Measurements from ENCODE around the gene NFKBIA.
"Not testable (repeated sequence)": the region's sequence is repeated elsewhere in the genome, so short reads cannot be mapped to it uniquely, and the experiment has no call there.

NFKBIA gene

GRCh38 chr14:35365130-35366055 lies 39.2 kb downstream of the NFKBIA start:
- no peak for DNase-seq (ENCODE audit: low spot score in 2 of 2)
- Histone ChIP-seq H3K27me3 (ENCODE audit: low read depth) (no peaks in the 10 kb centered on the region), H3K36me3 (replicated peaks) (no peaks in the 10 kb centered on the region), H3K4me1 (no peaks in the 10 kb centered on the region; the same call in 1 of the 2 replicates), H3K9me3 (no peaks in the 10 kb centered on the region), H3K4me3 (no peak overlapping the region)
- in situ Hi-C loops (cut with MboI; ENCODE audit: low sequenced_read_pairs) = no loop called here

- in situ Hi-C loops (cut with MboI; ENCODE audit: low sequenced_read_pairs) = no loop called here
- no peaks in the 10 kb centered on the region; the same call in 1 of the 2 replicates for H3K4me1 ChIP-seq
- no peaks in the 10 kb centered on the region for H3K36me3 ChIP-seq (replicated peaks)
- no peak overlapping the region for H3K4me3 ChIP-seq
- H3K9me3 ChIP-seq = no peaks in the 10 kb centered on the region
- no peaks in the 10 kb centered on the region for H3K27me3 ChIP-seq (ENCODE audit: low read depth)
- DNase-seq (ENCODE audit: low spot score in 2 of 2) = no peak
Observed at GRCh38 chr14:35362911-35363374, 41.6 kb downstream of the NFKBIA start.

- in situ Hi-C loops (cut with MboI; ENCODE audit: low sequenced_read_pairs) = no loop called here
- H3K36me3 ChIP-seq (replicated peaks) = no peaks in the 10 kb centered on the region
- no peak for DNase-seq (ENCODE audit: low spot score in 2 of 2)
Observed at GRCh38 chr14:35362450-35362849, 42.1 kb downstream of the NFKBIA start.

GRCh38 chr14:35361141-35361480 lies 43.4 kb downstream of the NFKBIA start:
- Histone ChIP-seq H3K36me3 (replicated peaks) (no peaks in the 10 kb centered on the region), H3K27me3 (ENCODE audit: low read depth) (no peaks in the 10 kb centered on the region), H3K9me3 (no peaks in the 10 kb centered on the region), H3K4me3 (no peak overlapping the region), H3K4me1 (no peaks in the 10 kb centered on the region)
- in situ Hi-C loops (cut with MboI; ENCODE audit: low sequenced_read_pairs) = no loop called here
- DNase-seq (ENCODE audit: low spot score in 2 of 2) = no peak

More at GRCh38 chr14:35362450-35362849, 42.1 kb downstream of the NFKBIA start:
- H3K4me3 ChIP-seq = no peak overlapping the region
- no peaks in the 10 kb centered on the region for H3K27me3 ChIP-seq (ENCODE audit: low read depth)
- H3K9me3 ChIP-seq = no peaks in the 10 kb centered on the region
- H3K4me1 ChIP-seq = no peaks in the 10 kb centered on the region; the same call in 1 of the 2 replicates

GRCh38 chr14:35359655-35360054 lies 44.9 kb downstream of the NFKBIA start:
- H3K4me3 ChIP-seq; H3K27me3 ChIP-seq (ENCODE audit: low read depth); DNase-seq (ENCODE audit: low spot score in 2 of 2); H3K4me1 ChIP-seq; H3K9me3 ChIP-seq; in situ Hi-C loops (cut with MboI; ENCODE audit: low sequenced_read_pairs); H3K36me3 ChIP-seq (replicated peaks): not testable (repeated sequence)

GRCh38 chr14:35355981-35356841 lies 48.3 kb downstream of the NFKBIA start:
- Histone ChIP-seq H3K9me3 (no peaks in the 10 kb centered on the region), H3K36me3 (replicated peaks) (no peaks in the 10 kb centered on the region), H3K27me3 (ENCODE audit: low read depth) (no peaks in the 10 kb centered on the region), H3K4me3 (no peak overlapping the region), H3K4me1 (no peaks in the 10 kb centered on the region)
- no peak for DNase-seq (ENCODE audit: low spot score in 2 of 2)
- in situ Hi-C loops (cut with MboI; ENCODE audit: low sequenced_read_pairs) = no loop called here

GRCh38 chr14:35355235-35355634 lies 49.3 kb downstream of the NFKBIA start:
- DNase-seq (ENCODE audit: low spot score in 2 of 2); H3K4me1 ChIP-seq; H3K4me3 ChIP-seq; H3K36me3 ChIP-seq (replicated peaks); in situ Hi-C loops (cut with MboI; ENCODE audit: low sequenced_read_pairs); H3K9me3 ChIP-seq; H3K27me3 ChIP-seq (ENCODE audit: low read depth): not testable (repeated sequence)

GRCh38 chr14:35353409-35354172 lies 51.0 kb downstream of the NFKBIA start:
- DNase-seq (ENCODE audit: low spot score in 2 of 2) = no peak

DNA sequence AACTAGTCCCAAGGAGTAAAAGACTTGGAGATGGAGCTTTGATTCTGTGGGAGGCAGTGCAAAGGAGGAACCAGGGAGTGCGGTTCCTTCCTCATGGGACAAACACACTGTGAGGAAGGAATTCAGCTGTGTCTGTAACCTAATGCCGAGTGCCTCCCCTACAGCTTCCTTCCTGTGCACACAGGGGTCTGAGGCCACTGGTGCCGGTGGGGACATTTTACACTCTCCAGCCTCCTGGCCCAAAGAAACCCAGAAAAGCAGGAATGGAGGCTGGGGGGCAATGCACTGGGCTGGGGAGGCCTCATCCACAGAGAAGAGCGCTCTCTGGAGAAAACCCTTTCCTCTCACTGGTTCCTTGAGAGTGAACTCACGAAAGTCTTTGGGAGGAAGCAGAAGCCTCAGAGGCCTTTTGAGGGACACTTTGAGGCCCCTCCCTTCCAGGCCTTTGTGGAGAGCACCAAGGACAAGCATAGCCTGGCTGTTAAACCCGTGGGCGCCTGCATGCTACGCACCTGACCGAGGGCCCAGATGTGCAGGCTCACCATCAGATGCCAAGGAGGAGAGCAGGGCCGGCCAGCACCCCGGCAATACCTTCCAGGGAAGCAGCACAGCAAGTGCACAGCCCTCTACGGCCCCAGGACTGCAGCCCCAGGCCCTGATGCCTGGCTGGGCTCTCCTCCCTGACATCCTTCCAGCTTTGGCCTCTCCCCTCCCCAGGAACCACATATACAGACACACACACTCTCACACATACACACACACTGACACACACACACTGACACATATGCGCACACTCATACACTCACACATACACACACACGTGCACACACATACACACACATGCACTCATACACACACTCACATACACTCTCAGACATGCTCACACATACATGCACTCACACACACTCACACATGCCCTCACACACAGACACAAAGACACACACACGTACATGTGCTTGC lies 52.0 kb downstream of the NFKBIA start:
- Histone ChIP-seq H3K9me3 (no peaks in the 10 kb centered on the region), H3K36me3 (replicated peaks) (no peaks in the 10 kb centered on the region), H3K4me1 (peaks cover 3% of the 10 kb centered on the region; the same call in 1 of the 2 replicates), H3K27me3 (ENCODE audit: low read depth) (no peaks in the 10 kb centered on the region), H3K4me3 (no peak overlapping the region)
- DNase-seq (ENCODE audit: low spot score in 2 of 2) = no peak
- in situ Hi-C loops (cut with MboI; ENCODE audit: low sequenced_read_pairs) = no loop called here

More at GRCh38 chr14:35353409-35354172, 51.0 kb downstream of the NFKBIA start:
- Histone ChIP-seq H3K4me1 (no peaks in the 10 kb centered on the region), H3K27me3 (ENCODE audit: low read depth) (no peaks in the 10 kb centered on the region), H3K36me3 (replicated peaks) (no peaks in the 10 kb centered on the region), H3K9me3 (no peaks in the 10 kb centered on the region), H3K4me3 (no peak overlapping the region)
- in situ Hi-C loops (cut with MboI; ENCODE audit: low sequenced_read_pairs) = no loop called here

DNA sequence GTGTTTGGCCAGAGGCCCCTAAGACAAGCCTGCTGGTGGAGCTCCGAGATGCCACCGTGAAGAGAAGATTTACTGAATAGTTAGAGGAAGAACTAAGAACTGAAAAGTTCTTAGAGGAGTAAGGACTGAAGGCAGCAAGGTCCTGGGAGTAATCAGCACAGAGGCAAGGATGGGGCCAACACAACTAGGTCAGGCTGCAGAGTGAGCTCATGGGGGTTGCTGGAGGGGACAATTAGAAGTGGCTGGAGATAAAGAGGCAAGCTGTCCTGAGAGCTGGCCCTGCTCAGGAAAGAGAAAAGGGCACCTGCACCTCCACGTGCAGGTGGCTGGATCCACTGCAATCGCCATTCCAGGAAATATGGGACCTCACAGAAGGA lies 52.7 kb downstream of the NFKBIA start:
- DNase-seq (ENCODE audit: low spot score in 2 of 2) = no peak
- H3K4me3 ChIP-seq = no peak overlapping the region
- H3K27me3 ChIP-seq (ENCODE audit: low read depth) = no peaks in the 10 kb centered on the region
- peaks cover 7% of the 10 kb centered on the region; the same call in 1 of the 2 replicates for H3K4me1 ChIP-seq
- in situ Hi-C loops (cut with MboI; ENCODE audit: low sequenced_read_pairs) = no loop called here
- H3K9me3 ChIP-seq = no peaks in the 10 kb centered on the region
- H3K36me3 ChIP-seq (replicated peaks) = no peaks in the 10 kb centered on the region
